ENCODE results near the gene ARID4B.
A peak's percentile ranks its signal among the peaks of the same experiment; 100 is the strongest.

Gene ARID4B

GRCh38 chr1:235336903-235337302 is 8.9 kb upstream of the ARID4B start:
- Histone ChIP-seq H3K27me3 (ENCODE audit: insufficient read depth, poor library complexity, severe bottlenecking) (no peaks in the 10 kb centered on the region), H3K27ac (replicated peaks) (no peak overlapping the region), H3K4me3 (replicated peaks; ENCODE audit: insufficient read depth, low read length) (no peak overlapping the region)
- no peak for TF ChIP-seq CTCF (IDR thresholded peaks at IDR 0.05; ENCODE audit: insufficient read depth, low read length)
- TF ChIP-seq POLR2AphosphoS5 (IDR thresholded peaks at IDR 0.05; ENCODE audit: low read depth), result no peak
- no peak for TF ChIP-seq GABPA (IDR thresholded peaks at IDR 0.05; ENCODE audit: low read depth)
- no peak for TF ChIP-seq SPI1 (IDR thresholded peaks at IDR 0.05; ENCODE audit: borderline replicate concordance, low read depth)
- no peak for TF ChIP-seq REST (IDR thresholded peaks at IDR 0.05; ENCODE audit: insufficient replicate concordance, low read depth)
- DNase-seq (ENCODE audit: low read depth in 1 of 2, low spot score in 1 of 2), result no peak

GRCh38 chr1:235331401-235331800 is 3.4 kb upstream of the ARID4B start:
- TF ChIP-seq CTCF (IDR thresholded peaks at IDR 0.05; ENCODE audit: insufficient read depth, low read length) (no peak), SPI1 (IDR thresholded peaks at IDR 0.05; ENCODE audit: borderline replicate concordance, low read depth) (no peak), REST (IDR thresholded peaks at IDR 0.05; ENCODE audit: insufficient replicate concordance, low read depth) (no peak), GABPA (IDR thresholded peaks at IDR 0.05; ENCODE audit: low read depth) (no peak), POLR2AphosphoS5 (IDR thresholded peaks at IDR 0.05; ENCODE audit: low read depth) (no peak)
- Histone ChIP-seq H3K27ac (replicated peaks) (no peak overlapping the region; the same call in 1 of the 2 replicates), H3K27me3 (ENCODE audit: insufficient read depth, poor library complexity, severe bottlenecking) (no peaks in the 10 kb centered on the region), H3K4me3 (replicated peaks; ENCODE audit: insufficient read depth, low read length) (no peak overlapping the region)
- peak; percentile 24 to 57 for DNase-seq (ENCODE audit: low read depth in 1 of 2, low spot score in 1 of 2)

- Histone ChIP-seq H3K27ac (replicated peaks) (no peak overlapping the region; the same call in 1 of the 2 replicates), H3K27me3 (ENCODE audit: insufficient read depth, poor library complexity, severe bottlenecking) (no peaks in the 10 kb centered on the region), H3K4me3 (replicated peaks; ENCODE audit: insufficient read depth, low read length) (no peak overlapping the region; the same call in 1 of the 2 replicates)
- no peak for DNase-seq (ENCODE audit: low read depth in 1 of 2, low spot score in 1 of 2)
- no peak for TF ChIP-seq CTCF (IDR thresholded peaks at IDR 0.05; ENCODE audit: insufficient read depth, low read length)
- TF ChIP-seq POLR2AphosphoS5 (IDR thresholded peaks at IDR 0.05; ENCODE audit: low read depth), result no peak
- no peak for TF ChIP-seq REST (IDR thresholded peaks at IDR 0.05; ENCODE audit: insufficient replicate concordance, low read depth)
- TF ChIP-seq GABPA (IDR thresholded peaks at IDR 0.05; ENCODE audit: low read depth), result no peak
- TF ChIP-seq SPI1 (IDR thresholded peaks at IDR 0.05; ENCODE audit: borderline replicate concordance, low read depth), result no peak
Measured at GRCh38 chr1:235330918-235331285, 2.9 kb upstream of the ARID4B start.
